ENCODE results near the gene DNPEP. TPM values are rescaled to one million over a fixed set of nuclear protein-coding genes. Genes with fewer than 3 reads are reported as not detected.

DNPEP gene
- total RNA-seq, 1 experiment from 2014 or later: 60.9 TPM

GRCh38 chr2:219417374-219417773 is 29.7 kb upstream of the DNPEP start:
- no peak overlapping the region for H3T11ph ChIP-seq (ENCODE audit: low read length)
- no peak overlapping the region for H3K23ac ChIP-seq (ENCODE audit: insufficient read length, low read depth, low read length)
- no peaks in the 10 kb centered on the region for H3K23me2 ChIP-seq (ENCODE audit: insufficient read length, low read depth, low read length, poor library complexity, severe bottlenecking)
- no peak overlapping the region for H4K8ac ChIP-seq (replicated peaks; ENCODE audit: insufficient read length, low read depth, low read length)
- H4K20me1 ChIP-seq (ENCODE audit: control insufficient read depth, insufficient read depth, insufficient read length): no peaks in the 10 kb centered on the region
- no peaks in the 10 kb centered on the region for H3K79me1 ChIP-seq (ENCODE audit: insufficient read depth, low read depth, low read length, poor library complexity, severe bottlenecking)
- H3K14ac ChIP-seq (ENCODE audit: insufficient read depth, low read length): no peak overlapping the region
- H3K4me1 ChIP-seq (ENCODE audit: insufficient read depth, low read length): peaks cover 13% of the 10 kb centered on the region; the same call in 1 of the 2 replicates
- H3K36me3 Mint-ChIP-seq (ENCODE audit: insufficient read depth in 1 of 3, low read depth in 3 of 3): no peaks in the 10 kb centered on the region; a peak in 1 of 7 replicates
- no peak overlapping the region for H4K5ac ChIP-seq (ENCODE audit: insufficient read length, low read depth, low read length)
- no peak overlapping the region for H3K18ac ChIP-seq (ENCODE audit: insufficient read length, low read depth, low read length)
- H2BK15ac ChIP-seq (ENCODE audit: low read depth, low read length): no peak overlapping the region
- no peak overlapping the region for H3K4me3 Mint-ChIP-seq
- no peak overlapping the region for H3K27ac ChIP-seq (ENCODE audit: insufficient read length, low read depth, low read length)
- WGBS (ENCODE audit: extremely low coverage, insufficient read length, low lambda C conversion rate): no CpG with 5 or more reads among the region's 9 CpGs
- H3K56ac ChIP-seq (ENCODE audit: insufficient read length, low read depth, low read length): no peak overlapping the region
- no peak overlapping the region for H3K4ac ChIP-seq (ENCODE audit: low read depth, low read length)
- TF ChIP-seq CTCF (conservative IDR thresholded peaks at IDR 0.05): no peak
- H2BK120ac ChIP-seq (ENCODE audit: low read depth, low read length, poor library complexity, severe bottlenecking): no peak overlapping the region
- H3K27ac Mint-ChIP-seq: no peak overlapping the region
- H4K91ac ChIP-seq (ENCODE audit: insufficient read length, low read depth, low read length): no peak overlapping the region
- H3K4me1 Mint-ChIP-seq: peaks cover 31 to 35% of the 10 kb centered on the region in 2 experiments
- no peak for DNase-seq
- no peaks in the 10 kb centered on the region for H3K79me2 ChIP-seq (ENCODE audit: insufficient read depth, low read length)
- no peak overlapping the region for H2BK12ac ChIP-seq (ENCODE audit: insufficient read length, low read depth, low read length)
- peaks cover 4 to 7% of the 10 kb centered on the region in 2 experiments; a peak in 4 of 5 replicates for H3K9me3 Mint-ChIP-seq
- H2AK5ac ChIP-seq (ENCODE audit: insufficient read length, low read length): no peak overlapping the region
- H3K27me3 ChIP-seq (ENCODE audit: insufficient read depth, low read length): no peaks in the 10 kb centered on the region; the same call in 1 of the 2 replicates
- H3K9ac ChIP-seq (ENCODE audit: extremely low read depth, insufficient read length, low read length): no peak overlapping the region
- H3K4me2 ChIP-seq (ENCODE audit: insufficient read depth, insufficient read length, low read length): no peak overlapping the region
- no peak overlapping the region for H2AFZ ChIP-seq (ENCODE audit: low read length)
- H3K27me3 Mint-ChIP-seq (ENCODE audit: low read depth): peaks cover 24% of the 10 kb centered on the region
- no peak overlapping the region for H2BK5ac ChIP-seq (ENCODE audit: insufficient read length, low read length)
- no peak overlapping the region for H2BK20ac ChIP-seq (ENCODE audit: low read depth, low read length, poor library complexity, severe bottlenecking)
- no peaks in the 10 kb centered on the region for H3K9me3 ChIP-seq (ENCODE audit: control insufficient read depth, low read depth, low read length)
